Ishikawa (cell line): ENCODE results near the gene PTCH2.

Experiments used
- CEBPB ChIP-seq: IDR thresholded peaks from 2 replicates; pipeline ENCODE4 v1.6.1; 2012
- CREB1 ChIP-seq: IDR thresholded peaks from 2 replicates; pipeline ENCODE4 v1.6.1; 2012; ENCODE audit warnings: low read depth
- EGR1 ChIP-seq: IDR thresholded peaks from 2 replicates; pipeline ENCODE4 v1.6.1; 2012
- EP300 ChIP-seq: IDR thresholded peaks from 2 replicates; pipeline ENCODE4 v1.6.1; 2012; ENCODE audit warnings: borderline replicate concordance
- FOXM1 ChIP-seq: IDR thresholded peaks from 2 replicates; pipeline ENCODE4 v1.6.1; 2012; ENCODE audit warnings: low read depth, borderline replicate concordance
- MAX ChIP-seq: IDR thresholded peaks from 2 replicates; pipeline ENCODE4 v1.6.1; 2012
- NFIC ChIP-seq: IDR thresholded peaks from 2 replicates; pipeline ENCODE4 v1.6.1; 2012
- RAD21 ChIP-seq: IDR thresholded peaks from 2 replicates; pipeline ENCODE4 v1.6.1; 2012; ENCODE audit warnings: low read depth
- REST ChIP-seq: IDR thresholded peaks from 2 replicates; pipeline ENCODE4 v1.6.1; 2012; ENCODE audit warnings: low read depth, mild to moderate bottlenecking
- TAF1 ChIP-seq: IDR thresholded peaks from 2 replicates; pipeline ENCODE4 v1.6.1; 2012; ENCODE audit warnings: low read depth, mild to moderate bottlenecking
- TCF12 ChIP-seq: IDR thresholded peaks from 2 replicates; pipeline ENCODE4 v1.6.1; 2012; ENCODE audit warnings: low read depth
- TEAD4 ChIP-seq: IDR thresholded peaks from 2 replicates; pipeline ENCODE4 v1.6.1; 2012
- USF1 ChIP-seq: IDR thresholded peaks from 2 replicates; pipeline ENCODE4 v1.6.1; 2012
- YY1 ChIP-seq: IDR thresholded peaks from 2 replicates; pipeline ENCODE4 v1.6.1; 2012; ENCODE audit warnings: low read depth
- ZBTB7A ChIP-seq: IDR thresholded peaks from 2 replicates; pipeline ENCODE4 v1.6.1; 2012; ENCODE audit warnings: low read depth

Gene PTCH2

GRCh38 chr1:44828003-44828651 lies 14.9 kb downstream of the PTCH2 start:
- TF ChIP-seq CREB1 = no peak
- no peak for TF ChIP-seq USF1
- no peak for TF ChIP-seq RAD21
- TF ChIP-seq EP300 = no peak

- TF ChIP-seq CREB1 = no peak
- no peak for TF ChIP-seq YY1
- no peak for TF ChIP-seq TCF12
- no peak for TF ChIP-seq EGR1
- no peak for TF ChIP-seq USF1
Observed at GRCh38 chr1:44827197-44828002, 15.7 kb downstream of the PTCH2 start.

GRCh38 chr1:44826375-44827196 lies 16.5 kb downstream of the PTCH2 start:
- no peak for TF ChIP-seq ZBTB7A
- no peak for TF ChIP-seq EGR1
- TF ChIP-seq CEBPB = no peak
- no peak for TF ChIP-seq TAF1
- no peak for TF ChIP-seq EP300
- no peak for TF ChIP-seq RAD21
- TF ChIP-seq REST = no peak
- TF ChIP-seq YY1 = no peak
- TF ChIP-seq TCF12 = no peak
- no peak for TF ChIP-seq USF1
- no peak for TF ChIP-seq MAX

- no peak for TF ChIP-seq FOXM1
- TF ChIP-seq EP300 = no peak
- TF ChIP-seq REST = no peak
- TF ChIP-seq NFIC = no peak
- no peak for TF ChIP-seq RAD21
- TF ChIP-seq YY1 = no peak
- TF ChIP-seq TAF1 = no peak
Observed at GRCh38 chr1:44822981-44823451, 20.0 kb downstream of the PTCH2 start.

- TF ChIP-seq ZBTB7A (no peak), EGR1 (no peak), CREB1 (no peak), NFIC (no peak), EP300 (no peak), MAX (no peak), CEBPB (no peak), REST (no peak), FOXM1 (no peak), YY1 (no peak), TEAD4 (no peak), TCF12 (no peak), RAD21 (no peak)
Observed at GRCh38 chr1:44822131-44822701, 20.8 kb downstream of the PTCH2 start.
